Tibial nerve (tissue), 4 donors: ENCODE measurements around the gene SNRPB.

Experiments
- CTCF ChIP-seq, 5 experiments: fragments of 200-600 bp in 3 of 5; fragments of 450-650 bp in 2 of 5; sonication (generic) in 3 of 5; IDR thresholded peaks; one replicate each; pipeline ENCODE4 v1.5.1; 2016 to 2019; ENCODE audit warnings: antibody characterized with exemption in 5 of 5, mild to moderate bottlenecking in 3 of 5, moderate library complexity in 2 of 5
- EP300 ChIP-seq, 2 donors: sonication (generic); formaldehyde crosslinking; IDR thresholded peaks; one replicate each; pipeline ENCODE4 v1.6.1; 2017; ENCODE audit warnings: antibody characterized with exemption in 2 of 2, mild to moderate bottlenecking in 1 of 2
- POLR2A ChIP-seq, 2 donors: fragments of 450-650 bp; IDR thresholded peaks; one replicate each; pipeline ENCODE4 v1.6.1; 2017; ENCODE audit warnings: antibody characterized with exemption in 2 of 2, mild to moderate bottlenecking in 2 of 2, moderate library complexity in 2 of 2

GRCh38 chr20:2462484-2462883, 8.1 kb downstream of the SNRPB start:
- TF ChIP-seq POLR2A (IDR thresholded peaks at IDR 0.05) (no peak), CTCF (IDR thresholded peaks at IDR 0.05) (no peak), EP300 (IDR thresholded peaks at IDR 0.05) (no peak)
